NCI-H1436 treated with DMSO at 0.1 percent for 48 hours (cell line): Measurements from ENCODE around the gene MS4A1.
"Not testable (repeated sequence)": the region's sequence is repeated elsewhere in the genome, so short reads cannot be mapped to it uniquely, and the experiment has no call there.

ENCODE experiments used
- DNase-seq: peaks from one replicate; lab custom pipeline; 2025; lab: John Stamatoyannopoulos, UW

Gene MS4A1

GRCh38 chr11:60455531-60456042 is at the start of gene MS4A1:
TSS of gene MS4A1 (plus strand) at chr11:60455847. CDS start at chr11:60462375, 6,528 bp downstream.
- DNase-seq: no peak

GRCh38 chr11:60420015-60420414 is 35.6 kb upstream of the MS4A1 start:
- no peak for DNase-seq

GRCh38 chr11:60422609-60423008 is 33.0 kb upstream of the MS4A1 start:
- no peak for DNase-seq

- no peak for DNase-seq
Observed at GRCh38 chr11:60428517-60428916, 27.1 kb upstream of the MS4A1 start.

- DNase-seq: no peak
Observed at GRCh38 chr11:60429272-60429671, 26.4 kb upstream of the MS4A1 start, which contains the start of gene MS4A5. TSS of gene MS4A5 (plus strand) at chr11:60429572. CDS start at chr11:60429675, 103 bp downstream.

- no peak for DNase-seq
Observed at GRCh38 chr11:60431251-60431650, 24.4 kb upstream of the MS4A1 start.

GRCh38 chr11:60433401-60433800 is 22.2 kb upstream of the MS4A1 start:
- DNase-seq: no peak

- DNase-seq: no peak
Observed at GRCh38 chr11:60447070-60447469, 8.6 kb upstream of the MS4A1 start.

GRCh38 chr11:60447846-60448245 is 7.8 kb upstream of the MS4A1 start:
- no peak for DNase-seq

- DNase-seq: not testable (repeated sequence)
Observed at GRCh38 chr11:60451185-60451584, 4.5 kb upstream of the MS4A1 start.

- no peak for DNase-seq
Observed at GRCh38 chr11:60454212-60454611, 1.4 kb upstream of the MS4A1 start.

GRCh38 chr11:60457576-60457975 is 1.9 kb downstream of the MS4A1 start:
- no peak for DNase-seq

GRCh38 chr11:60459345-60459744 is 3.7 kb downstream of the MS4A1 start:
- no peak for DNase-seq

- no peak for DNase-seq
Observed at GRCh38 chr11:60468829-60469228, 13.2 kb downstream of the MS4A1 start.

- DNase-seq: no peak
Observed at GRCh38 chr11:60469723-60470122, 14.1 kb downstream of the MS4A1 start.

- no peak for DNase-seq
Observed at GRCh38 chr11:60477035-60477445, 21.4 kb downstream of the MS4A1 start.

GRCh38 chr11:60482361-60482760 is 26.7 kb downstream of the MS4A1 start:
- DNase-seq: no peak

GRCh38 chr11:60485987-60486386 is 30.3 kb downstream of the MS4A1 start:
- DNase-seq: no peak

GRCh38 chr11:60492488-60493009 is 36.9 kb downstream of the MS4A1 start, which contains the start of gene MS4A12:
TSS of gene MS4A12 (plus strand) at chr11:60492778. CDS start at chr11:60497319, 4,541 bp downstream.
- no peak for DNase-seq

- DNase-seq: no peak
Observed at GRCh38 chr11:60493454-60493853, 37.8 kb downstream of the MS4A1 start.

GRCh38 chr11:60498399-60498798 is 42.8 kb downstream of the MS4A1 start:
- DNase-seq: no peak

- no peak for DNase-seq
Observed at GRCh38 chr11:60498853-60499252, 43.2 kb downstream of the MS4A1 start.

- no peak for DNase-seq
Observed at GRCh38 chr11:60500276-60500910, 44.7 kb downstream of the MS4A1 start.
